Skeletal muscle cell (primary cell): ENCODE measurements around the gene CECR2.
"Not testable (repeated sequence)": the region's sequence is repeated elsewhere in the genome, so short reads cannot be mapped to it uniquely, and the experiment has no call there.

Experiments used
- DNase-seq: peaks from one replicate; pipeline ENCODE4 v3.0.0-alpha.2; 2010; ENCODE audit warnings: low read depth
- H3K4me3 ChIP-seq: 2 replicates; pipeline ENCODE4 v1.5.1; 2011; ENCODE audit warnings: low read depth, mild to moderate bottlenecking, control low read depth, low read length, moderate library complexity

Gene CECR2

DNA sequence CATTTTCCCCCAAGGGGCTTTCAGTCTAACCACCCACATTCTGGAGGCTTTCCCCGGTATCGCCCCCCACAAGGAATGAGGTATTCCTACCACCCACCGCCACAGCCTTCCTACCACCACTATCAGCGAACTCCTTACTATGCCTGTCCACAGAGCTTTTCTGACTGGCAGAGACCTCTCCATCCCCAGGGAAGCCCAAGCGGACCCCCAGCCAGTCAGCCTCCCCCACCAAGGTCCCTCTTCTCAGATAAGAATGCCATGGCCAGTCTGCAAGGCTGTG is 179.4 kb downstream of the CECR2 start:
- DNase-seq, result no peak

DNA sequence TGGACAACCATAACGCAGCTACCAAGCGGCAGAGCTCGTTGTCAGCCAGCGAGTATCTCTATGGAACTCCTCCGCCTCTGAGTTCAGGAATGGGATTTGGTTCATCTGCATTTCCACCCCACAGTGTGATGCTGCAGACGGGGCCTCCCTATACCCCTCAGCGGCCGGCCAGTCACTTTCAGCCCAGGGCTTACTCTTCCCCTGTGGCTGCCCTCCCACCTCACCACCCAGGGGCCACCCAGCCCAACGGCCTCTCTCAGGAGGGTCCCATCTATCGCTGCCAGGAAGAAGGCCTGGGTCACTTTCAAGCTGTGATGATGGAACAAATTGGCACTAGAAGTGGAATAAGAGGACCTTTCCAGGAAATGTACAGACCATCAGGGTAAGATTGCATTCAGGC is 179.9 kb downstream of the CECR2 start:
- DNase-seq, result no peak
- H3K4me3 ChIP-seq, result no peak overlapping the region

More for the DNA sequence above, 179.4 kb downstream of the CECR2 start:
- H3K4me3 ChIP-seq, result no peak overlapping the region

DNA sequence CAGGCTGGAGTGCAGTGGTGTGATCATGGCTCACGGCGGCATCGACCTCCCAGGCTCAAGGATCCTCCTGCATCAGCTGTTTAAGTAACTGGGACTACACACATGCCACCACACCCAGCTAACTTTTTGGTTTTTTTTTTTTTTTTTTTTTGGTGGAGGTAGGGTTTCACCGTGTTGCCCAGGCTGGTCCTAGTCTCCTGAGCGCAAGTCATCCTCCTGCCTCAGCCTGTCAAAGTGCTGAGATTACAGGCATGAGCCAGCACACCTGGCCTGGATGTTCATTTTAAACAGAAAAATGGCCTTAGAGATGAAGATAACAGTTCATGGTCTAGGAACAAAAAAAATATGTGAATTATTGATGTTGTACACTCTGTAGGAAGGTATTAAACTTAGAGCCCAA is 180.4 kb downstream of the CECR2 start:
- no peak overlapping the region for H3K4me3 ChIP-seq
- no peak for DNase-seq

DNA sequence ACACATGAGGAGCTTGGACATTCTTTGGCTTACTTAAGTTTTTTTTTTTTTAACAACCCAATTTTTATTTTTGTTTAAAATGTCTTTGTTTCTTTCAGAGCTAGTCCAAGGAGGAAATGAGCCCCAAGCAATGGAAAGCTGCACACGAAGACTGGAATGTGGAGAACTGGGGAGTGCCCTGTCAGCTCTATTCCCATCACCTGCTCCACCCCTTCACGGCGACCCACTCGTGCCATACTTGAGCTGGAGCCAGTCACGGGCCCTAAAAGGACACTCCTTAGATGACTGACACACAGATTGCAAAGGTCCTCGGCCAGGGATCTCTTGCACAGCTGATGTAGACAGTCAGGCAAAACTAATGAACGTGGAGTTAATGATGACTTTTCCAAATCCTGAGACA is 183.5 kb downstream of the CECR2 start:
- H3K4me3 ChIP-seq, result no peak overlapping the region
- DNase-seq, result no peak

DNA sequence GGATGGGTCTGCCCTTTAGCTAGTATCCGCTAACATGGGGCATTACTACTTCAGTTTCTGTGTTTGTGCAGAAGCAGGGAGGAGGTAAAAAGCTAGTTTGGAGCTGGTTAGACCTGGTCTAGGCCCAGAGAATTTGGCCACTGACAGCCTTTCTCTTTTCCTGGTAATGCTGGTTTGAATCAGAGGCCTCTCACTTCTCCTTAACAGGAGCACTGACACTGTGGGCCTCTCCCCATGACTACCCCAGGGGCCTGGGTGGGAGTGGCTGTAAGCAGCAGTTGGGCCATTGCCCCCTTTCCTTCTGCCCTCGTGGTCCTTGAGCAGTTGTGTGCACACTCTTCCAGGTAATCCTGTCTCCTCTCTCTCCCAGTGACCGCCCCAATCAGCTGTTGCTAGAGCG is 185.6 kb downstream of the CECR2 start:
- H3K4me3 ChIP-seq, result no peak overlapping the region
- DNase-seq, result no peak

DNA sequence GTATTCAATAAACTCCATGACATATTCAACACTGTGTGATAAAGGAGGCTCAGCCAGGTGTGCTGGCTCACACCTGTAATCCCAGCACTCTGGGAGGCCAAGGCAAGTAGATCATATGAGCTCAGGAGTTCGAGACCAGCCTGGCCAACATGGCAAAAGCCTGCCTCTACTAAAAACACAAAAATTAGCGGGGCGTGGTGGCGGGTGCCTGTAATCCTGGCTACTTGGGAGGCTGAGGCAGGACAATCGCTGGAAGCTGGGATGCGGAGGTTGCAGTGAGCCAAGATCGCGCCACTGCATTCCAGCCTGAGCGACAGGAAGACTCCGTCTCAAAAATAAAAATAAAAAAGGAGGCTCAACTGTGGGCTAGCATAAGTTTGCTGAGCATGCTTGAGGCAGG is 189.9 kb downstream of the CECR2 start:
- DNase-seq, result no peak

DNA sequence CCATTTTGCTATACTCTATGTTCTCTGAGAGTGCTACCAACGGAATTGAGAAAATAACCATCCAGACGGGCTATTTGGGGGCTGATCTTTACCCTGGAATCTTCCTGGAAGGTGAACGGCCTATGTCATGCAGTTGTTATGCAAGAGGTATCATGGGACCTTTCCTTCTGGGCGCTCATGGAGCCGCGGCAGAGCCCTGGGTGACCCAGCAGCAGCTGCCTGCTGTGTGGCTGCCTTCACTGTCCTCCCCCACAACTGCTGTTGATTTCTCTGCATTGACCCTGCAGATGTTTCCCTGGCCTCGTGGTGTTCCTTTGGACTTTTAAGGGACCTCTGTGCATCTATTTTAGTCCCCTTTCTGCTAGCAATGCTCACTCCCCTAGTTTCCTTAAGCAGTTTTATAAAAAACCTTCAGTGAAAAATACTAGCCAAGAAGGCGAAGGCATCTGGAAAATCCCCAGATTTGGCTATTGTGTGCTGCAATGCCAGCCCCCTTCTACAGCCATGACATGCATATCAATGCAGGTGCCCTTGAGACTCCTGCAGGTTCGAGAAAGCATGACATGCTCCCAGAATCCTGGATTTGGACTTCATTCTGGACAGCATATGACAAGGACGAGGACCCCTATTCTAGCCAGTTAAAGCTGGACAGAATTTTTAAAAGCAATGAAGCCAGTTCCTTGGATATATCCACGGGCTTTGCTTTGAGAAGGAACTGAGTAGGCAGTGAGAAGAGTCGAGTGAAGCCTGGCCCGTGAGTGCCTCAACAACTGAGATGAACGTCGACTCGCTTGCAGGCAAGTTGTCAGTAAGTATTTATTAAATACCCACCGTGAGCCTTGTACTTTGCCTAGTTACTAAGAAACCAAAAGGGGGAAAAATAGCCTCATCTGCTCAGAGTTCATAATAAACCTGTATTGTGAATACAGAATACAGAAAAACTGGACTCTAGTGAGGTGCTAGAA is 193.9 kb downstream of the CECR2 start, which contains the start of gene SLC25A18:
Gene SLC25A18, plus strand, starts transcription at position 593 of the 965 bp plus-strand sequence. CDS start 16,447 bp downstream, outside the sequence.
- H3K4me3 ChIP-seq, result no peak within 1 kb of the TSS
- DNase-seq, result peak; percentile 41

More for the DNA sequence above, 189.9 kb downstream of the CECR2 start:
- H3K4me3 ChIP-seq, result no peak overlapping the region

DNA sequence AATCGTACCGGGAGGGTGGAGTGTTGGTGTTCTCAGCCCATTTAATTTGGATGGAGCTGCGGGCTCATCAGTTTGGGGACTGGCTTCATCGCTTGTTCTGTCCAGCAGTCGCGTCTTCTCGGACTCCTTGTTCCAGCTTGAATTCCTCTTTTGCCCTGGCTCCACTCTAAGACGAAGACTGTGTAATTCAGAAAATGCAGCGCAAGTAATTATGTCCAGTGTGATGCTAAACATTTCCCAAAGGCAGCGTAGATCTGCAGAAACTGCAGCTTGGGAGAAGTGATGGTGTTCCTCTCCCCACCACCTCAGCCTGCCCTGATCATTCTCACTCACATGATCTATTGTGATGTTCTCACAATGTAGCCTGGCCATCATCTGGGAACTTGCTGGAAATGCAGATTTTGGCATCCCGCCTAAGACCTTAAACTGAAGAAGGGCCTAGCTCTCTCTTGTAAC is 194.7 kb downstream of the CECR2 start:
- H3K4me3 ChIP-seq, result no peak overlapping the region
- DNase-seq, result peak; percentile 62

DNA sequence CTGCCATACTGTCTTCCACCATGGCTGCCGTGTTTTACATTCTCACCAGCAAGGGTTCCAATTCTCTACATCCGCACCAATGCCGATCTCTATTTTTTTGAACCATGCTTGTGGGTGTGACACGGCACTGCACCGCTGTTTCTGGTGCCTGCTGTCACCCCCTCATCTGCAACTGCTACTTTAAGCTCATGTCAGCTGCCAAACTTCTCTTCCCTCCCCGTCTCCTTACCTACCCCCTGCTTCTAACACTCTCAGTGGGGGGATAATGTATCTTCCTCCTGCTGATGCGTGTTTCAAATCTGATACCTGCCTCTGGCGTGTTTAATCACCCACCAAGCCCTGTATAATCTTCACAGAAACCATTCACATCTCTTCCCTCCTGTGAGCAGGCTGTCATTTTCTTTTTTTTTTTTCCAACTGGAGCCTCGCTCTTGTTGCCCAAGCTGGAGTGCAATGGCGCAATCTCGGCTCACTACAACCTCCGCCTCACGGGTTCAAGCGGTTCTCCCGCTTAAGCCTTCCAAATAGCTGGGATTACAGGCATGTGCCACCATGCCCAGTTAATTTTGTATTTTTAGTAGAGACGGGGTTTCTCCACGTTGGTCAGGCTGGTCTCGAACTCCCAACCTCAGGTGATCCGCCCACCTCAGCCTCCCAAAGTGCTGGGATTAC is 196.9 kb downstream of the CECR2 start:
- DNase-seq, H3K4me3 ChIP-seq: not testable (repeated sequence)

DNA sequence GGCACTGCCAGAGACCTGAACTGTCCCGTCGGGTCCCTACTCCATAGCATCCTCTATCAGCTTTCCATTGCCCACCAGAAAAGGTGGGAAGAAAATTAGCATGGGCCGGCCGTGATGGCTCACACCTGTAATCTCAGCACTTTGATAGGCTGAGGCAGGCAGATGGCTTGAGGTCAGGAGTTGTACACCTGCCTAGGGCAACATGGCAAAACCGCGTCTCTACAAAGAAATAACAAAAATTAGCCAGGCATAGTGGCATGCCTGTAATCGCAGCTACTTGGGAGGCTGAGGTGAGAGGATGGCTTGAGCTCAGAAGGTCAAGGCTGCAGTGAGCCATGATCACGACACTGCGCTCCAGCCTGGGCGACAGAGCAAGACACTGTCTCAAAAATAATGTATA is 197.5 kb downstream of the CECR2 start:
- DNase-seq, result no peak
- no peak overlapping the region for H3K4me3 ChIP-seq

DNA sequence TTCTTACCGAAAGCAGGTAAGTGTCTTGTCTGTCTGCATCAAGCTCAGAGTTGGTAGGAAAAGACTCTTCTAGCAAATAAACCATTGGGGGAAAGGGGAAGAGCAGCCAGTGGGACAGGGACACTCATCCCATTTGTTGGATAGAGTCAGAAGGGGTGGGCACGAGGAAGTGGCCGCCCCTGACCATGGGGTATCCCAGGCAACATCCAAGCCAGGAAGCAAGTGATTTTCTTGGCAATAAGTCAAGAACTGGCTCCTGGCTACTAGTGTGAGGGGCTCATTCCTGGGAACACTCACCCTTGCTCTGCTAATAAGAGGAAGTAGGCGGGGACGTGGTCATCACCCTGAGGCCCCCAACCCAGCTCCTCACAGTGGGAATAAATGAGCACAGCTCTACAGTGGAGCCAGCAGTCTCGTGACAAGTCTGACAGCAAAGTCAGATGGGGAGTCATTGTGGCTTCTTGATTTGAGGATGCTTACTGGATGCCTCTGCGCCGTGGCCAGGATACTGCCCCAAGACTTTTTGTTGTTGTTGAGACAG is 200.8 kb downstream of the CECR2 start:
- DNase-seq, result peak; percentile 55
- H3K4me3 ChIP-seq, result peak overlapping the region; percentile 1

DNA sequence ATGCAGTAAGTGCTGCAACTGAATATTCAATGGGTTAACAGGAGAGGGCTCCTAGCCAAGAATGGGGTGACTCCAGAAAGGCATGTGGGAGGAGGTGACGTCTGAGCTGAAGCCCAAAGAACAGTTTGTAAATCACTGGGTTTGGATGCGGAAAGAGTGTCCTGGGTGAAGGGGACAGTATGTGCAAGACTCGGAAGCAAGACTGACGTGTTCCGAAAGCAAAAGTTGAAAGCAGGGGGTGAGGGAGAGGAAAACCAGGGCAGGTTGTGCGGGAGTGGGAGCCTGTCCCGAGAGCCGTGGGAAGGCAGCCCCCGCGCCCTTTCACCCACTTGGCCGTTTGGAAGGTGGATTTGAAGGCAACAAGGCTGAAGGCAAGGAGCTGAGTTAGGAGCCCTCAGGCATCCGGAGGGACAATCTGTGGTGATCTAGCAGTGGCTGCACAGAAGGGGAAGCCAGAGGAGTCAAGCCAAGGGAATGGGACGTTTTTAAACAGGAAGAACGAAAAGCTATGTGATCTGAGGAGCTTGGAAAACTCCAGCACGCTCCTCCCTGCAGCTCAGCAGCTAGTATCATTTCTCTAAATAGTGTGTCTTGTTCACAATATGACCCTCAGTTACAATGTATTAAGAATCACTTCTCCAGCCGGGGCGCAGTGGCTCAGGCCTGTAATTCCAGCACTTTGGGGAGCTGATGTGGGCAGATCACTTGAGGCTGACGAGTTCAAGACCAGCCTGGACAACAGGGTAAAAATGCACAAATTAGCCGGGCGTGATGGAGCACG is 201.8 kb downstream of the CECR2 start:
- H3K4me3 ChIP-seq, result peak overlapping the region; percentile 30
- peak; percentile 96 for DNase-seq

DNA sequence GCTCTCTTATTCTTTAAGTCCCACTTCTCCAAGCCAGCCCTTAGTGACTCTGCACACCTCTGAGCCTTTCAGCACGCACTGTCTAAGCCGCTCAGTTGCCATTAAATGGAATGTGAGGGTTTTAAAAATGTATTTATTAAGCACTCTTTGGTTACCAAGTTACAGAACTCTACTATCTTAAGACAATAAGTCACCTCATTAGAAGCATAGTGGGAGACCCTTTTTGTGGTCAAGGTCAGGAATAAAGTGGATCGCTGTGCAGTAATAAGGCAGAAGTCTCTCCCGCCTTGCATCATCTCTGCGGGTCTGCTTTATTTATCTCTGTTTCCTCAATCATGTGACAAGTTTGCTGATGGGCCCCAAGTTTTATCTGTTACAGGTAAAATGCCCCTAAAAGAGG is 205.9 kb downstream of the CECR2 start:
- H3K4me3 ChIP-seq, result no peak overlapping the region
- DNase-seq, result no peak

DNA sequence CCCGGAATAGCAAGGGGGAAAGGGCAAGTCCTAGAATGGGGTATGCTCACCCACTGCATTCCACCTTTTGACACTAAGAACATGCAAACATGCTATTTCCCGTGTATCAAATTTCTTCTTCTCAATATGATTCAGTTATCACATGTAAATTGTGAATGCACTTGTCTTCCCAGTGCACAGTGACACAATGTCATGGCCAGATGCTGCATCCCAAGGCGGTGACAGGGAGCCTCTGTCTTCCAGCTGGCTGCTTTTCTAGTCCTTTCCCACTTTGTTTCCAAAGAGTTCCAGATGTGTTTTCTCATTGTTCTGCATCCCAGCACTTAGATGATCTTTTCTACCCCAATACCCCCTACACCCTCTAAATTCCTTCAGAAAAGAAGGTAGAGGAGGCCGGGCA is 206.4 kb downstream of the CECR2 start:
- DNase-seq, result no peak
- no peak overlapping the region for H3K4me3 ChIP-seq

DNA sequence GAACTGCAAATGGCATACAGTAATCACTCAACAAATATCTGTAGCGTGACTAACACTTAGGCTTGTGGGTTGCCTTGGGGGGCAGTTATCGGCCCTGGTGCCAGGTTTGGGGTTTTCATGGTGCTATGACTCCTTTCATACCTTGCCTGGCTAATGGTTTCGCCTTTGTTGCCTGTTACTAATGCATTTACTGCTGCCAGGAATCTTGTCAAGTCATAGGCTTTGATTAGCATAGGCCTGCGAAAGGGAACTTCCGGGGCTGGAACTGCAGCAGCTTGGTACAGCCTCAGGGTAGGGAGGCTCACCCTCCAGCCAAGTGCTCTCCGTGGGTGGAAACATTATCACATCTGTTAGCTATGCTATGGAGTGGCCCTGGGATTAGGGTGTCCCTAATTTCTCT is 207.2 kb downstream of the CECR2 start:
- no peak overlapping the region for H3K4me3 ChIP-seq
- peak; percentile 54 for DNase-seq

DNA sequence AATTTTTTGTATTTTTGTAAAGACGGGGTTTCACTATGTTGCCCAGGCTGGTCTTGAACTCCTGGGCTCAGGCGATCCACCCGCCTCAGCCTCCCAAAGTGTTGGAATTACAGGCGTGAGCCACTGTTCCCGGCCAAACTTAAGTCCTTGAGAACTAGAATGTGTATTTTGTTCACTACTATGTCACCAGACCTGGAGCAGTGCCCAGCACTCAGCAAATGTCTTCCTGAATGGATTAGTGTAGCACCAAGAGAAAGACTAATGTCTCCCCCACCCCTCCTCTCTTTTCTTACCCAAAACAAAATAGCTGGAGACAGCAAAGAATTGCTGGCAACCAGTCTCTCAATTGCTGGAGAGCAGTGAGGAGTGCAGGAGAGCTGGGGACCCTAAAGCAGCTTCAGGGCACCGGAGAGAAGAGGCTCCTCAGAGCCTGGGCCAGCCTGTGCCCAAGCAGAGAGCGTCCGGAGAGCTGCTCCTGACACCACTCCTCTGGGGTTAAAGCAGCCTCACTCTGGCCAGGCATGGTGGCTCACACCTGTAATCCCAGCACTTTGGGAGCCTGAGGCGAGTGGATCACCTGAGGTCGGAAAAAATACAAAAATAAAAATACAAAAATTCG is 209.0 kb downstream of the CECR2 start:
- H3K4me3 ChIP-seq, result no peak overlapping the region
- DNase-seq, result peak; percentile 31

DNA sequence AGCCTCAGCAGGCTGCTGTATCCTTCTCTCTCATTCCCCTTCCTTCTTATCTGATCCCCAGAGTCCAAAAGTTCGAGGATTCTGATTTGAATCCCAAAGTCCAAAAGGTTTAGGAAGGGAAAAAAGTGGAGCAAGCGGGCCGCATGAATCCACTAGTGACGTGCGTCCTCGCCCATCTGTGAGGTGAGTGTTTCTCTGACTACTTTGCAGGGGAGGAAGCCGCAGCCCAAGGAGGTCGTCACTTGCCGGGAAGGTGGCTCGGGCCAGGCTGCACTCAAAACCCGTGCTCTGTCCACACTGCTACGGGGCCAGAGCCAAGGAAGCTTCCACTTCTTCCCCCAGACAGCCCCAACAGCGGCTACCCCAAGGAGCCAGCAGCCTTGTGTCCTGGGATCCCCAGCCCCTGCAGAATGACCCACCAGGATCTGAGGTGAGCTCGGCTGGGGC is 210.3 kb downstream of the CECR2 start:
- no peak overlapping the region for H3K4me3 ChIP-seq
- no peak for DNase-seq

DNA sequence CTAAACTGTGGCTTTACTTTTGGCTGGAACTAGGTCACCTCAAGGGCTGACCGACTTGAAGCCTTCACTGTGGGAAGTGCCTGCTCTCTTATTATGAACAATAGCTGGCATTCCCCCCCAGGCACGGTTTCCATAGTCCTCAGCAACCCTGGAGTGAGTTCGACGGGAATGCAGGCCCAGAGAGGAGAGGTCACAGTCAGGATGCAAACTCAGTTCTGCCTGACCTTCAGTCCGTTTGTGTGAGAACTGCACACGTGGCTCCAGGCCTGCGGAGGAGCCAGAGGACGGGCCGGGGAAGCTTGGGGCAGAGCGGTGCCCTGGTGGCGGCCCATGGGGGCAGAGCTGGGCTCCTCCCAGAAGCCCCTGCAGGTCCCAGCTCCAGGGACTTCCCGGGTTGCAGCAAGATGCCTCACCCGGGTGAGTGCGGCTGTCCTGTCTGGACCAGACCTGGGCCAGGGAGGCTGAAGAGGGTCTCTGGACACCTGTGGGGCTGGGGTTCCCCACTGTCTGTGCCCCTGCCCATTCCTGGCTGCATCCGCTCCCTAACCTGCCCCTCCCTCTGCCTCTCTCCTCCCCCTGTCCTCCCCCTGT is 211.3 kb downstream of the CECR2 start:
- no peak overlapping the region for H3K4me3 ChIP-seq
- DNase-seq, result no peak

DNA sequence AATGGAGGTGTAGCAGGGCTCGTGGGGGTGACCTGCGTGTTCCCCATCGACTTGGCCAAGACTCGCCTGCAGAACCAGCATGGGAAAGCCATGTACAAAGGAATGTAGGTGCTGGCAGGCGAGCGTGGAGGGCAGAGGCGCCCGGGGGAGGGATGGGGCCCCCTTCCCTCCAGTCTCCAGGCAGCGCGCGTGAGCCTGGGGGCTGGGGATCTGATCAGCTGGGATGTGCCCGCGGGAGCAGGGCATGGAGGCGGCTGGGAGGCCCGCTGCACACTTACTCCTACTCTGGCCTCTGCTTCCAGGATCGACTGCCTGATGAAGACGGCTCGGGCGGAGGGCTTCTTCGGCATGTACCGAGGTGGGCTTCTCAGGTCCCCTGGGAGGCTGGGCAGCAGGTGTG is 211.8 kb downstream of the CECR2 start:
- H3K4me3 ChIP-seq, result no peak overlapping the region
- no peak for DNase-seq
